Fibroblast of mammary gland (primary cell): ENCODE measurements around the gene ELAC1.

Experiments used
- DNase-seq: peaks from one replicate; pipeline ENCODE4 v3.0.0-alpha.2; 2010; ENCODE audit warnings: low read depth
- H3K4me3 ChIP-seq: 2 replicates; pipeline ENCODE4 v1.5.1; 2011; ENCODE audit warnings: low read depth, mild to moderate bottlenecking, low read length, moderate library complexity; ENCODE audit not compliant: control insufficient read depth
- CTCF ChIP-seq: conservative IDR thresholded peaks from 2 replicates; pipeline ENCODE4 v1.5.1; 2011; ENCODE audit warnings: low read depth, low read length, inconsistent platforms; ENCODE audit not compliant: control insufficient read depth, insufficient read depth

ELAC1 gene

DNA sequence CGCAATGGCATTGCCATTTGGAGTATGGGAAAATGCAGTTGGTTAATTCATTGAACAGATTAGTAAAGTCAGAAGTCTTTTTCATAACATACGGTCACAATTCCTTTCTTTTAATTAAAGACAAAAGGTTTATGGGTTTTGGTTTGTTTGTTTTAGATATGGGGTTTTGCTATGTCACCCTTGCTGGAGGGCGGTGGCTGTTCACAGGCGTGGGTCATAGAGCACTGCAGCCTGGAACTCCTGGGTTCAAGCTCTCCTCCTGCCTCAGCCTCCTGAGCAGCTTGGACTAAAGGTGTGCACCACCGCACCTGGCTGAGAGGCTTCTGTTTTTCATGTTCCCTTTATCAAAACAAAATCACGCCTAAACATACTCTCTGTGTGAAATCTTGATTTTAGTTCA lies 18.7 kb upstream of the ELAC1 start:
- no peak for TF ChIP-seq CTCF
- H3K4me3 ChIP-seq = no peak overlapping the region
- no peak for DNase-seq

GRCh38 chr18:50950626-50951025 lies 17.2 kb upstream of the ELAC1 start:
- TF ChIP-seq CTCF = no peak
- H3K4me3 ChIP-seq = no peak overlapping the region
- DNase-seq = no peak

DNA sequence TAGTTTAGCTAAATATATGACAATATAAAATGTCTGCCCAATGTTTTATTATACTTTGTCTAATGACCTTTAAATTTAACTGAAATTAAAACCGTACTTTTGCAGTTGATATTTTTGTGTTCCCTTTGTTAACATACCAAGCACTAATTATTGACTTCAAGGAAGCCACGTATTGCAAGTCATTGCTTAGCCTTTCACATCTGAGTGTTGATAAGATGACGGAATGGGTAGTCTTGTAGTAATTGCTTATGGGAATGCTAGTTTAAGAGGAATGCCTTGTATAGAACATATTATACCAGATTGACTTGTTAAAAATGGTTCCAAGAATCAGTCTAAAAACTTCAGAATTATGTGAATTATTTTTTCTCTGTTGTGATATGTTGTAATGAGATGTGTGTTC lies 14.0 kb upstream of the ELAC1 start:
- no peak for TF ChIP-seq CTCF
- no peak for DNase-seq

DNA sequence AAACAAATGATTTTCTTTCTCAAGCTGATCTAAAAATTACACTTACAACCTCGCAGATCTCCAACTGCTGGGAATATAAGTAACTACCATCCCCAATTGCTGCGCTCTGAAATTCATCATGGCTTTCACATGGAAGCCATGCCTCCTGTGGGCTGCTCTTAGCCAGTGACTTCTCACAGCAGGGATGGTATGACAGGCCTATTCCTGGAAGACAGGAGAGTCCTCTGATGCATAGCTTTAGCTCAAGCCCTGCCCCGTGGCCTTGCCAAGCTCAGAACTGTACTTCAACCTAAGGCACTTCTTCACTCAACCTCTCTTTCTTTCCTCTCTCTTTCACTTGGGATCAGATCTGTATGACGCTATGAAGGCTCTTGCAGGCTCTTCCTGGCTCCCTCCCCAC lies 12.6 kb upstream of the ELAC1 start:
- TF ChIP-seq CTCF = no peak
- DNase-seq = no peak

More for the DNA sequence above, 14.0 kb upstream of the ELAC1 start:
- no peak overlapping the region for H3K4me3 ChIP-seq

DNA sequence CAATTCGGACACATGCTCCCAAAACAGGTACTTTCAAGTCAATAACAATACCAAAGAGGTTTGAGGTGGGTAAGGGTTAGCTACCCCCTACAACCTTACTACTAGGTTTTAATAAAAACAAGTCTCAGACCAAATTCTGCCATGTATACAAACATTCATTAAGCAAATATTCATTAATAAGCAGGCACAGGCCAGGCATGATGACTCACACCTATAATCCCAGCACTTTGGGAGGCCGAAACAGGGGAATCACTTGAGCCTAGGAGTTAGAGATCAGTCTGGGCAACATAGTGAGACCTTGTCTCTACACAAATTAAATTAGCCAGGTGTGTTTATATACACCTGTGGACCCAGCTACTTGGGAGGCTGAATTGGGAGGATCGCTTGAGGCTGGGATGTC lies 11.7 kb upstream of the ELAC1 start:
- H3K4me3 ChIP-seq = no peak overlapping the region
- no peak for DNase-seq
- TF ChIP-seq CTCF = no peak

More for the DNA sequence above, 12.6 kb upstream of the ELAC1 start:
- no peak overlapping the region for H3K4me3 ChIP-seq

- TF ChIP-seq CTCF = no peak
- no peak for DNase-seq
- no peak overlapping the region for H3K4me3 ChIP-seq
These were observed 5.9 kb upstream of the ELAC1 start for GRCh38 chr18:50961974-50962373.

DNA sequence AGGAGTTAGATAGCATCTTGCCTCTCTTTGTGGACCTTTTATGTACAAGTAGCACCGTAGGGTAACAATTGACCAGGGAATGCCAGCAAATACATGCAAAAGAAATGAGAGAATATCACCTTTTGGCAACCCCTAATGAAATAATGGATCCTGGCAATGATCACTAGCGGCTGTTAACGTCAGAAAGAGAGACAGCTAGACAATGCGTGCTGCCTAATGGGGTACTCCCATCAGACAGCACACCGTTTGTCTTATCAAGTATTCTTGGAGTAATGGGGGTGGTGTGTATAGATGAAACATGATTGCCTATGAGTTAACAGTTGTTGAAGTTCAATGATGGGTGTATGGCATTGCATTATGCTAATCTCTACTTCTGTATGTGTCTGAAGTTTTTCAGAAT lies 1.6 kb downstream of the ELAC1 start:
- no peak for TF ChIP-seq CTCF
- H3K4me3 ChIP-seq = no peak overlapping the region
- no peak for DNase-seq
